Dermis microvascular lymphatic vessel endothelial cell (primary cell): ENCODE data around the gene SYNJ2. TPM values are rescaled to one million over a fixed set of nuclear protein-coding genes. Genes with fewer than 3 reads are reported as not detected.

Experiments used
- DNase-seq, 2 donors: peaks; one replicate each; pipeline versions ENCODE4 v3.0.0 to v3.0.0-alpha.2; 2010; ENCODE audit warnings: low read depth in 2 of 2
- total RNA-seq: library from RNA; depleted of rRNA; stranded (reverse); fragments of >200 nt; gene quantifications from 2 replicates; pipeline ENCODE4 v1.2.1, GENCODE V29; 2014

SYNJ2 gene
- total RNA-seq, 1 donor from 2014 or later, result 22.6 TPM

GRCh38 chr6:157998707-157999167 lies 17.1 kb downstream of the SYNJ2 start:
- DNase-seq, result no peak

DNA sequence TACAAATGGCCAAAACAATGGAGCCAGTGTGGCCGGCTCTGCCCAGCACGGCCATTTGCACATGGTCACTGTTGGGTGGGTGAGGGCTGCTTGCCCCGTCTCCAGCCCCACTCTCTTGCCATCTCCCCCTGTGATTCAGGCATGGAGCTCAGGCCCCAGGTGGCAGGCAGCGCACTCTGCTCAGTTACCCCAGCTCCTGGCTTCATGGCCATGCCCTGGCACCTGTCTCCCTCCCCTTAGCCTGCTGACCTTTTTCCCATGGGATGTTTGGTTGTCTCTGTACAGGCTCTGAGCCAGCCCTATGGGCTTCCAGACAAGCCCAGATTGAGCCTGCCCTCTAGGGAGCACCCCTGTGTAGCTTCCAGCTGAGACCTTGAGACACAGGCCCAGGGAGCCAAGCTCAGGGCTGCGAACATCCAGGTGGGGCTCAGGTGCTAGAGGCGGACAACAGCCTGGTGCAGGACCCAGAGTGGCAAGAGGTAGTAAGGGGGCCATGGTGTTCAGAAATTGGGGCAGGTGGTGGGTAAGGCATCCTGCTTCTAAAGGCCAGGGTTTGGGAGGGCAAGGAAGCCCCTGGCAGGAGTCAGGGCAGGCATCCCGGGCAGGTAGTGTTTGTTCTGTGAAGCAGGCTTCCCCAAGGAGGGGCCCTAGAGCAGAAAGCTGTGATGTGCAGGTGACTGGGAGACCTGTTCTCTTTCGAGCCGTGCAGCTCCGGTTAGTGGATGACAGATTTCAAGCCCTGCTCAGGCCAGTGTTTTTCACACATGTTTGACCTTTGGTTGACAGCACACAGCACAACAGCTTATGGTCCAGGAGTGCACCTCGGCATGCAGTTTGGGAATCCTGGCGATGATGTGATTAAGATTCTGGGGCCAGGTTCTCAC lies 17.7 kb downstream of the SYNJ2 start:
- DNase-seq, result no peak

DNA sequence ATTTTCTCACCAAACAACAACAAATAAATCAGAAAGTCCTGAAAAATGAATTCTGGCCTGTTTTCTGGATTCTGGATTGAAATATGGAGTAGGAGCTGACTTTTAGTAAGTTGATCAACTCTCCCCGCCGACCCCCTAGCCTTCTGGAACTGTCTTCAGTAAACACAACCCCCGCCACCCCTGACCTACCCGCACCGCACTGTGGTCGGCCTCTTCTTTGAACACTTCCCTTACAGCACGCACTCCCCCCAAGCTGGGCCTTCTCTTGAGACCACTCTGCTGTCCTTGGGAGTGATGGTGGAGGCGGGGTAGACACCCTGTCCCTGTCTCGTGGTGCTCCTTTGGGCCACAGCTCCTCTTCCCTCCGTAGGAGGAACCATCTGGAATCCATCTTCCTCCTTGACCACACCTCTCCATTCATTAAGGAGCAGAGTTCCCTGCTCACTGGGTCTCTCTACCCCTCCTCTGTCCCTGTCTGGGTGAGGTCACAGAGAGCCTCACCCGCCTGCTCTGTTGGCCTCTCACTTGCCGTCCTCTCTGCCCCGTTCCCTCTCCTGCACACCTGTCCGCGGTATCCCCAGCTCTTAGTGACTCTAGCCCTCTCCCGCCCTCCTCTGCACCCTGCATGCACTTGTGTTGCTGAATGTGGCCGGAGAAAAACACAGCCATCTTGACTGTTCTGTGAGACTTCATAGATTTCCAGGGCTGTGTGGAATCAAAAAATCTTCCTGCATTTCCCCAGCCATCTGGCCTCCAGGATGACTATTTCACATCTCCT lies 19.1 kb downstream of the SYNJ2 start:
- DNase-seq, result no peak

GRCh38 chr6:158002249-158002950 lies 20.7 kb downstream of the SYNJ2 start:
- DNase-seq, result no peak

DNA sequence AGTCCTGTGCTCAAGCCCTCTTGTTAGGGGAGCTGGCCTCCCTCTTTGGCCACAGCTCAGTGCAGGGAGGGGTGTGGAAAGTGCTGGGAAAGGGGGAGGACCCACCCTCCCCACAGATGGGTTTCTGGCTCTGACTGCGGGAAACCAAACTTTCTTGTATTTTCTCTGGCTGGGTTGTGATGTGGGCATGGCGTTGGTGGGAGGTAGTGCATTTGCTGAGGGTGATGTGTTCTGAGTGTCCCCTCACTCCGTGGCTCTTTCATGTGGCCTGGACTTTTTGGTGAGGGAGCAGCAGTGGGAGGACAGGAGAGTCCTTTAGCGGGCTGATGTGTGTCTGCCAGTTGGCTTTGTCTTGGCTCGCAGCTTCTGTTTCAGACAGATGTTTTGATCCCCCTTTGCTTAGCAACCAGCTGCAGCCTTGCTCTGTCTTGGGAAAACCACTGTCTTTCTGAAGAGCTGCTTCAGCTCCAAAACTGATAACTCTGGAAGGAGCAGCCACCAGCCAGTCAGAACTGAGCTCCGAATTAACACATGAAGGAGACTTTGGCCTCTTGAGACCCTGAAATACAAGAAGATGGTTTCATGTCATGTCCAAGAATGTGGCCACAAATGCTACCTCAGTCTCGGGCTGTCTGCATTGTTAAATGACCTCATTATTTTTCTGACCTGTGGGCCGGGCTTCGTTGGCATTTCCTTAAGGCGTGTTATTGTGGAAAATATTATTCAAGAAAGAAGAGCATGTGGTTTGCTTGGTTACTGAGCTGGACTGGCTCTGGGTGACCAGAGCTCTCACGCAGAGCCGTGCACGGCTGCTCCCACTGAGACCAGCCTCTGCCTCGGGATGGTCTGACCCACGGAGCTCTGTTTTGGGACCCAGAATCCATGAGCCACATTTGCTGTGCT lies 21.5 kb downstream of the SYNJ2 start:
- DNase-seq, result peak; percentile 61 to 95

DNA sequence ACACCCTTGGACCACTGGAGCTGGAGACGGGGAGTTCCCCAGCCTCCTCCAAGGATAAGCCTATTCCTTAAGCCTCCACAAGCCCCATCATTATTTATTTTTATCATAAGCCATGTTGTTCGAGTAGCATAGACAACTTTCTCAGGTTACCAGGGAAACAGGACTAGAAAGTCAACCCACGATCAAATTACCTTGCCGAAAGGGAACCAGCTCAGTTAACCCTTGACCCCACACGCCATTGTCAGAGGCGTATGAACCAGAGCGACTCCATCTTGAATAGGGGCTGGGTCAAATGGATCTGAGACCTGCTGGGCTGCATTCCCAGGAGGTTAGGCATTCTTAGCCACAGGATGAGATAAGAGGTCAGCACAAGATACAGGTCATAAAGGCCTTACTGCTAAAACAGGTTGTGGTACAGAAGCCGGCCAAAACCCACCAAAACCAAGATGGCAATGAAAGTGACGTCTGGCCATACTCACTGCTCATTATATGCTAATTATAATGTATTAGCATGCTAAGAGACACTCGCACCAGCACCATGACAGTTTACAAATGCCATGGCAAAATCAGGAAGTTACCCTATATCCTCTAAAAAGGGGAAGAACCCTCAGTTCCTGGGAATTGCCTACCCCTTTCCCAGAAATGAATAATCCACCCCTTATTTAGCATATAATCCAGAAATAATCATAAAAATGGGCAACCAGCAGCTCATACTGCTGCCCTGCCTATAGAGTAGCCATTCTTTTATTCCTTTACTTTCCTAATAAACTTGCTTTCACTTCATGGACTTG lies 22.4 kb downstream of the SYNJ2 start:
- no peak for DNase-seq

DNA sequence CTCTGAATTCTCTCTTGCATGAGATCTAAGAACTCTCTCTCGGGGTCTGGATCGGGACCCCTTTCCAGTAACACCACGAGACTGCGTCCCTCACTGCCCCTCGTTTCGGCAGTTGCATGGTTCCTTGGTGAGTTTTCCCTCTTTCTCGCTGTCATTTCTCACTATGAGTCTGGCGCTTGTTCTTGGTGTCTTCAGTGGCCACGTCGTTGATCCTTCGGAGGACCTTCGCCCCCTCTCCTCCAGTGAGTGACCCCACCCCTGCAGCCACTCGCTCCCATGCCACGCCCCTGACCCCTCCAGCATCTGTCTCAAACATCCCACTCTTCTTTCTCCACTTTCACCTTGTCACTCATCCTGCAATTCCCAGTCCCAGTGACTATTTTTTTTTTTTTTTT lies 23.0 kb downstream of the SYNJ2 start:
- DNase-seq, result no peak

DNA sequence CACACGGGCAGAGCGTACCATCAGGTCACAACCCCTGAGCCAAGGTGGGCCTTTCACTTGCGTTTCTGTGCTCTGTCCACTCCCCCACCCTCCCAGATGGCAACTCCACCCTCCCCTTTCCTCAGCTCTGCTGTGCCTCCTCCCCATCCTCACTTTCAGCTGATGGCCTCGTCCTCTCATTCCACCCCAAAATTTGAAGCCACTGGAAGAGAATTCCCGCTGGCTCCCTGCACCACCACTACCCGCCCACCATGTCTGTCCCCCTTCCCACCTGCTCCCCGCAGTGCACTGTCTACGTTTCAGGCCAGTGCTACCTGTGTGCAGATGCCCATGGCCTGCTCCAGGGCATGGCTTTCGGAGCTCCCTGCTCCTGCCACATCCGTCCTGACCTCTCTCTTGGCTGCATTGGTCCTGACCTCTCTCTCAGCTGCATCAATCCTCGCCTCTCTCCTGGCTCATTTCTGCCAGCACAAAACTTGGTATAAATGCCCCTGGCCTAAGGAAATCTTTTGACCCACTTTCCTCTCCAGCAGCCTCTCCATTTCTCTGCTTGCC lies 24.0 kb downstream of the SYNJ2 start:
- no peak for DNase-seq

DNA sequence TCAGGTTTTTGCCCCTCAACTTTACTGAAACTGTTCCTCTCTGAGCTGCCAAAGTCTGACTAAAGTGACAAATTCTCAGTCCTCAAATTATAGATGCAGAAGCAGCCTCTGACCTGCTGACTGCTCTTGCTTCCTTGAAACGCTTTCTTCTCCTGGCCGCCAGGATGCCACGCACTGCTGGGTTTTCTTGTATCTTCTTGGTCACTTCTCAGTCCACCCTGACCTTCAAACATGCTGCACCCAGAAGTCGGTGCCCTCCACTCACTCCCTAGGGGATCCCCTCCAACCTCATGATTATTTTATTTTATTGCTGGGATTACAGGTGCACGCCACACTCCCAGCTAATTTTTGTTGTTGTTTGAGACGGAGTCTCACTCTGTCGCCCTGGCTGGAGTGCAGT lies 24.7 kb downstream of the SYNJ2 start:
- DNase-seq, result no peak

- DNase-seq, result no peak
Observed at GRCh38 chr6:158006821-158007570, 25.3 kb downstream of the SYNJ2 start.

DNA sequence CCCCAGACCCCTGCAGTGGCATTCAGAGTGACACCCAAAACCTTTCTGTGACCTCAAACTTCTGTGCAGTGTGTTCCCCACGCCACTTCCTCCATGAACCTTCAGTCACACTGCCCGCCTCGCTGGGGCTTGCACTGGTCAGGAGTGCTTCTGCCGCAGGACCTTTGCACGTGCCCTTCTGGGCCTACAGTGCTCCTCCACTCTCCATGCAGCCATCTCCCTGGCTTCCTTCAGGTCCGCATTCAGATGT lies 27.1 kb downstream of the SYNJ2 start:
- no peak for DNase-seq

DNA sequence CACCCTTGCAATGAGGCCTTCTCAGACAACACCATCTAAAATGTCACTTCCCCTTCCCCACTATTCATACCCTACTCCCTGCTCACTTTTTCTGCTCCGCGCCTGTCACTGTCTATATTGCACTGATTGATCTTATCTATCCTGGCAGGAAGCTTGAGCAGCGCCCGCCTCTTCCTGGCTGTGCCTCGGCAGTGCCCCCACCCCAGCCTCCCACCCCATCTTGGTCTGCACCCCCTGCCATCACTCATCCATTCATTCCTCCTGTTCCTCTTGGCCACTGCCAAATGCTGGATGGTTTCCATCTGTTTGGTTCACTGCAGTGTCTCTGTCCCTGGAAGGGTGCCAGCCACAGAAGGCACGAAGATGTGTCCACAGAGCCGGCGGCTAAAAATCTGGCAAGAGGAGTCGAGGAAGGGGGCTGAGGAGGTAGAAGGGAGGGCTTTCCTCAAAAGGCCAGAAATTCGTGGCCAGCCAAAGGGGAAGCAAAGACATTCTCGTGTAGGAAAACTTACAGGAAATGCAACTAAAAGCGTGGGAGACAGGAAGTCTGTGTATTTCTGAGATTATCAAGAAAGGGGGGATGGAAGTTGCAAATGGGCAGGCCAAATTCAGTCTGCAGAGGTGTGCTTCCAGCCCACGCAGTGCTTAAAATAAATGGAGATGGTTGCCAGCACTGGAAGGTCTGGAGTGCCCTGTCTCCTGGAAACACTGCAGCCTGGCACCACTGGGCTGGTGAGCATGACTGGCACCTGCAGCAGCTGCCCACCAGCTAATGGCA lies 27.6 kb downstream of the SYNJ2 start:
- peak; percentile 53 to 86 for DNase-seq

- no peak for DNase-seq
Observed at GRCh38 chr6:158009935-158010585, 28.4 kb downstream of the SYNJ2 start.

- no peak for DNase-seq
Observed at GRCh38 chr6:158010591-158011477, 29.2 kb downstream of the SYNJ2 start.

DNA sequence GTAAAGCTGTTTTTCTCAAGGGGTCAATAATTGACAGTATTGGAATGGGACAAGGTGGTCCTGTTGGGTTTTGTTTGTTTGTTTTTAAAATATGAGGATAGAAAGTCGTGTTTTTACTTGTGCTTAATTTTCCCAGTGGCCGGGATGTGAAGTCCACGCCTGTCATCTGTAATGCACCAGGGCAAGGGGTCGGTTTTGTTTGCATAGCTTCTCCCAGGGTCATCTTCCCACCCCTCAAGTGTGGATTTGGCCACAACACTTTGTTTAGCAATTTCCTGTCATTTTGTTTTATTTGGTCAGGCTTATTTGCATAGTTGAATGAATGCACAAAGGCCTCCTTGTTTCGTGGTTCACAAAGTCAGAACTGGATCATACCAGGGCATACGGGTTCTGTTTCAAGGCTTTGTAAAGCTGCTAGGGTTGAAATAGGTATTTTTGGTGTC lies 29.8 kb downstream of the SYNJ2 start:
- peak; percentile 59 to 82 for DNase-seq

GRCh38 chr6:158011980-158012566 lies 30.4 kb downstream of the SYNJ2 start:
- DNase-seq, result no peak
